Osteoblast (primary cell): ENCODE data around the gene FKBP15. TPM values are rescaled to one million over a fixed set of nuclear protein-coding genes. Genes with fewer than 3 reads are reported as not detected.

Experiments
- DNase-seq: peaks from one replicate; pipeline ENCODE4 v3.0.0; 2011; ENCODE audit warnings: low spot score, mixed read lengths; ENCODE audit not compliant: insufficient read length; ENCODE audit errors: missing footprints
- H2AFZ ChIP-seq: 2 replicates; pipeline ENCODE4 v1.6.0; 2011; ENCODE audit warnings: mild to moderate bottlenecking, low read length
- H3K27ac ChIP-seq: 2 replicates; pipeline ENCODE4 v1.5.1; 2011; ENCODE audit warnings: mild to moderate bottlenecking, low read depth, low read length, moderate library complexity
- H3K27me3 ChIP-seq: 2 replicates; pipeline ENCODE4 v1.6.0; 2012; ENCODE audit warnings: mild to moderate bottlenecking, control low read depth, inconsistent platforms, low read length, moderate library complexity; ENCODE audit not compliant: insufficient read depth
- H3K36me3 ChIP-seq: 2 replicates; pipeline ENCODE4 v1.5.1; 2011; ENCODE audit warnings: mild to moderate bottlenecking, low read length, control low read depth, moderate library complexity; ENCODE audit not compliant: insufficient read depth
- H3K4me1 ChIP-seq: 2 replicates; pipeline ENCODE4 v1.5.1; 2011; ENCODE audit warnings: mild to moderate bottlenecking, low read length, control low read depth, moderate library complexity; ENCODE audit not compliant: insufficient read depth
- H3K4me2 ChIP-seq: 2 replicates; pipeline ENCODE4 v1.6.0; 2011; ENCODE audit warnings: mild to moderate bottlenecking, low read length; ENCODE audit not compliant: insufficient read depth
- H3K4me3 ChIP-seq: fragments of 200-600 bp; sonication (generic); 3 replicates; pipeline ENCODE4 v1.5.1; 2012; ENCODE audit warnings: mild to moderate bottlenecking, low read length, inconsistent platforms; ENCODE audit not compliant: insufficient read depth
- H3K79me2 ChIP-seq: 2 replicates; pipeline ENCODE4 v1.6.0; 2012; ENCODE audit warnings: mild to moderate bottlenecking, low read length, control low read depth, inconsistent platforms; ENCODE audit not compliant: insufficient read depth
- H3K9me3 ChIP-seq: 2 replicates; pipeline ENCODE4 v1.5.1; 2011; ENCODE audit warnings: low read depth, low read length, control low read depth
- H4K20me1 ChIP-seq: 2 replicates; pipeline ENCODE4 v1.6.0; 2012; ENCODE audit warnings: mild to moderate bottlenecking, low read length, control low read depth; ENCODE audit not compliant: insufficient read depth
- CTCF ChIP-seq: IDR thresholded peaks from 2 replicates; pipeline ENCODE4 v1.5.1; 2011; ENCODE audit warnings: mild to moderate bottlenecking, low read depth, low read length, moderate library complexity; ENCODE audit errors: extremely low read depth
- total RNA-seq: library from RNA; depleted of rRNA; stranded (reverse); fragments of >200 nt; gene quantifications from 2 replicates; pipeline ENCODE4 v1.2.3, GENCODE V29; 2012

FKBP15 gene
- total RNA-seq, 1 donor, result 31.8 TPM

GRCh38 chr9:113154471-113154870, 66.6 kb downstream of the FKBP15 start:
- Histone ChIP-seq H3K4me2 (peak overlapping the region; percentile 46), H3K9me3 (no peaks in the 10 kb centered on the region), H3K4me1 (peaks cover 30% of the 10 kb centered on the region), H4K20me1 (no peaks in the 10 kb centered on the region), H3K36me3 (peaks cover 19% of the 10 kb centered on the region), H3K27me3 (no peaks in the 10 kb centered on the region), H3K27ac (peak overlapping the region; percentile 48), H2AFZ (peak overlapping the region; percentile 57), H3K79me2 (peaks cover 46% of the 10 kb centered on the region), H3K4me3 (no peak overlapping the region)
- TF ChIP-seq CTCF, result no peak
- peak; percentile 98 for DNase-seq

- Histone ChIP-seq H3K4me1 (peaks cover 30% of the 10 kb centered on the region), H3K36me3 (peaks cover 13% of the 10 kb centered on the region), H2AFZ (no peak overlapping the region), H3K9me3 (no peaks in the 10 kb centered on the region), H3K79me2 (peaks cover 46% of the 10 kb centered on the region), H3K27me3 (no peaks in the 10 kb centered on the region), H3K4me2 (no peak overlapping the region), H3K27ac (no peak overlapping the region), H4K20me1 (no peaks in the 10 kb centered on the region), H3K4me3 (no peak overlapping the region)
- DNase-seq, result no peak
- no peak for TF ChIP-seq CTCF
These were observed 67.5 kb downstream of the FKBP15 start for GRCh38 chr9:113153599-113153998.

- Histone ChIP-seq H3K4me2 (peak overlapping the region; percentile 23), H3K27ac (no peak overlapping the region), H2AFZ (no peak overlapping the region), H3K4me3 (no peak overlapping the region), H3K9me3 (no peaks in the 10 kb centered on the region), H3K27me3 (no peaks in the 10 kb centered on the region), H3K36me3 (peaks cover 4% of the 10 kb centered on the region), H4K20me1 (no peaks in the 10 kb centered on the region), H3K4me1 (peaks cover 30% of the 10 kb centered on the region), H3K79me2 (peaks cover 46% of the 10 kb centered on the region)
- no peak for DNase-seq
- TF ChIP-seq CTCF, result no peak
These were observed 68.4 kb downstream of the FKBP15 start for GRCh38 chr9:113152699-113153098.

- Histone ChIP-seq H4K20me1 (no peaks in the 10 kb centered on the region), H3K36me3 (no peaks in the 10 kb centered on the region), H3K4me2 (peak overlapping the region; percentile 95), H3K79me2 (peaks cover 43% of the 10 kb centered on the region), H3K4me1 (peaks cover 30% of the 10 kb centered on the region), H3K9me3 (no peaks in the 10 kb centered on the region), H3K4me3 (peak overlapping the region; percentile 92), H3K27ac (peak overlapping the region; percentile 60), H3K27me3 (no peaks in the 10 kb centered on the region), H2AFZ (peak overlapping the region; percentile 78)
- DNase-seq, result no peak
- no peak for TF ChIP-seq CTCF
These were observed 69.1 kb downstream of the FKBP15 start for GRCh38 chr9:113151696-113152630.
